Kidney tubule cell (primary cell): ENCODE results near the gene TUBA8.
"Not testable (repeated sequence)": the region's sequence is repeated elsewhere in the genome, so short reads cannot be mapped to it uniquely, and the experiment has no call there.

Experiments
- DNase-seq: peaks from one replicate; pipeline ENCODE4 v3.0.0-alpha.2; 2018; ENCODE audit warnings: low spot score

The TUBA8 gene

GRCh38 chr22:18173441-18173840 lies 62.8 kb downstream of the TUBA8 start:
- not testable (repeated sequence) for DNase-seq
